GM12873 (cell line): ENCODE results near the gene TTC31.

Source experiments
- CTCF ChIP-seq: IDR thresholded peaks from 2 replicates; pipeline ENCODE4 v1.5.1; 2012; ENCODE audit warnings: low read depth, mild to moderate bottlenecking, moderate library complexity, low read length, control low read depth; ENCODE audit not compliant: insufficient read depth; ENCODE audit errors: missing control alignments

TTC31 gene

GRCh38 chr2:74516650-74517049, 33.8 kb downstream of the TTC31 start:
- no peak for TF ChIP-seq CTCF

GRCh38 chr2:74522516-74522915, 39.6 kb downstream of the TTC31 start:
- no peak for TF ChIP-seq CTCF

GRCh38 chr2:74524005-74524404, 41.1 kb downstream of the TTC31 start:
- no peak for TF ChIP-seq CTCF

- no peak for TF ChIP-seq CTCF
Observed at GRCh38 chr2:74524955-74525716, 42.3 kb downstream of the TTC31 start.

GRCh38 chr2:74525717-74526648, 43.1 kb downstream of the TTC31 start, which contains the start of gene DQX1:
Gene DQX1, minus strand, starts transcription at chr2:74526231. Its CDS starts 502 bp downstream, at chr2:74525729.
- no peak for TF ChIP-seq CTCF

GRCh38 chr2:74526649-74527230, 43.9 kb downstream of the TTC31 start:
- no peak for TF ChIP-seq CTCF

- TF ChIP-seq CTCF, result no peak
Observed at GRCh38 chr2:74527741-74528140, 44.9 kb downstream of the TTC31 start.
